ENCODE measurements around the gene L1TD1. TPM values are rescaled to one million over a fixed set of nuclear protein-coding genes. Genes with fewer than 3 reads are reported as not detected.

L1TD1 gene
- total and polyA plus RNA-seq, 2 of the 13 experiments (the other 11 are each of a cell fraction or from before 2014, with no cell fraction given) = not detected

DNA sequence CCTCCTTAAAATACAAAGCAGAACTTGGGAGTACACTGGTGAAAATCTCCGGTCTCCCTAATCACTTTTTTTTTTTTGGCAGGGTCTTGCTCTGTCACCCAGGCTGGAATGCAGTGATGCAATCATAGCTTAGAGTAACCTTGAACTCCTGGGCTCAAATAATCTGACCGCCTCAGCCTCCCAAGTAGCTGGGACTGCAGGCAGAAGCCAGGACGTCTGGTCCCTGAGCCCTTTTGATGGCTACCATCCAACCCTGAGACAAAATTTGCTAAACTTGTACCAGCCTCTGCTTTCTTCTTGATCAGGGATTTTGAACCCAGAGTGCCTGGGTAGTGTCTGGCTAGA, 4.1 kb downstream of the L1TD1 start (continued):
- TF ChIP-seq, protein P1, sequence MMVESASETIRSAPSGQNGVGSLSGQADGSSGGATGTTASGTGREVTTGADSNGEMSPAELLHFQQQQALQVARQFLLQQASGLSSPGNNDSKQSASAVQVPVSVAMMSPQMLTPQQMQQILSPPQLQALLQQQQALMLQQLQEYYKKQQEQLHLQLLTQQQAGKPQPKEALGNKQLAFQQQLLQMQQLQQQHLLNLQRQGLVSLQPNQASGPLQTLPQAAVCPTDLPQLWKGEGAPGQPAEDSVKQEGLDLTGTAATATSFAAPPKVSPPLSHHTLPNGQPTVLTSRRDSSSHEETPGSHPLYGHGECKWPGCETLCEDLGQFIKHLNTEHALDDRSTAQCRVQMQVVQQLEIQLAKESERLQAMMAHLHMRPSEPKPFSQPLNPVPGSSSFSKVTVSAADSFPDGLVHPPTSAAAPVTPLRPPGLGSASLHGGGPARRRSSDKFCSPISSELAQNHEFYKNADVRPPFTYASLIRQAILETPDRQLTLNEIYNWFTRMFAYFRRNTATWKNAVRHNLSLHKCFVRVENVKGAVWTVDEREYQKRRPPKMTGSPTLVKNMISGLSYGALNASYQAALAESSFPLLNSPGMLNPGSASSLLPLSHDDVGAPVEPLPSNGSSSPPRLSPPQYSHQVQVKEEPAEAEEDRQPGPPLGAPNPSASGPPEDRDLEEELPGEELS (CRISPR knock-in tag; IDR thresholded peaks at IDR 0.05) = peak; percentile 61
- TF ChIP-seq KLF9 (CRISPR knock-in tag; IDR thresholded peaks at IDR 0.05; ENCODE audit: low read depth) (no peak), NR2F1 (CRISPR knock-in tag; IDR thresholded peaks at IDR 0.05) (peak; percentile 29 to 56; a peak in 1 of 4 replicates), ZNF432 (CRISPR knock-in tag; IDR thresholded peaks at IDR 0.05; ENCODE audit: borderline replicate concordance) (no peak), CBX5 (CRISPR knock-in tag; IDR thresholded peaks at IDR 0.05; ENCODE audit: borderline replicate concordance) (no peak), ZNF709 (CRISPR knock-in tag; IDR thresholded peaks at IDR 0.05) (no peak), ZNF841 (CRISPR knock-in tag; IDR thresholded peaks at IDR 0.05; ENCODE audit: borderline replicate concordance) (no peak), RBM39 (IDR thresholded peaks at IDR 0.05; ENCODE audit: low read depth, low read length, poor library complexity, severe bottlenecking) (no peak), MZF1 (CRISPR knock-in tag; IDR thresholded peaks at IDR 0.05; ENCODE audit: borderline replicate concordance) (no peak), FOXJ3 (CRISPR knock-in tag; IDR thresholded peaks at IDR 0.05; ENCODE audit: borderline replicate concordance) (no peak), SPEN (CRISPR knock-in tag; IDR thresholded peaks at IDR 0.05; ENCODE audit: low read depth) (no peak), ZNF558 (CRISPR knock-in tag; IDR thresholded peaks at IDR 0.05; ENCODE audit: borderline replicate concordance) (no peak), REXO4 (CRISPR knock-in tag; IDR thresholded peaks at IDR 0.05; ENCODE audit: borderline replicate concordance) (no peak), NCOA5 (CRISPR knock-in tag; IDR thresholded peaks at IDR 0.05) (no peak), ZFP36 (IDR thresholded peaks at IDR 0.05; ENCODE audit: borderline replicate concordance, low read depth, low read length, partially characterized antibody) (no peak), ZNF788 (CRISPR knock-in tag; IDR thresholded peaks at IDR 0.05; ENCODE audit: borderline replicate concordance) (peak; percentile 32; the same call in 1 of the 2 replicates), REL (CRISPR knock-in tag; conservative IDR thresholded peaks at IDR 0.05) (no peak), XBP1 (CRISPR knock-in tag; IDR thresholded peaks at IDR 0.05) (no peak)
- TF ChIP-seq, protein P2, sequence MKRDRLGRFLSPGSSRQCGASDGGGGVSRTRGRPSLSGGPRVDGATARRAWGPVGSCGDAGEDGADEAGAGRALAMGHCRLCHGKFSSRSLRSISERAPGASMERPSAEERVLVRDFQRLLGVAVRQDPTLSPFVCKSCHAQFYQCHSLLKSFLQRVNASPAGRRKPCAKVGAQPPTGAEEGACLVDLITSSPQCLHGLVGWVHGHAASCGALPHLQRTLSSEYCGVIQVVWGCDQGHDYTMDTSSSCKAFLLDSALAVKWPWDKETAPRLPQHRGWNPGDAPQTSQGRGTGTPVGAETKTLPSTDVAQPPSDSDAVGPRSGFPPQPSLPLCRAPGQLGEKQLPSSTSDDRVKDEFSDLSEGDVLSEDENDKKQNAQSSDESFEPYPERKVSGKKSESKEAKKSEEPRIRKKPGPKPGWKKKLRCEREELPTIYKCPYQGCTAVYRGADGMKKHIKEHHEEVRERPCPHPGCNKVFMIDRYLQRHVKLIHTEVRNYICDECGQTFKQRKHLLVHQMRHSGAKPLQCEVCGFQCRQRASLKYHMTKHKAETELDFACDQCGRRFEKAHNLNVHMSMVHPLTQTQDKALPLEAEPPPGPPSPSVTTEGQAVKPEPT (CRISPR knock-in tag; IDR thresholded peaks at IDR 0.05; ENCODE audit: low read depth) = no peak
- TF ChIP-seq, protein P3, sequence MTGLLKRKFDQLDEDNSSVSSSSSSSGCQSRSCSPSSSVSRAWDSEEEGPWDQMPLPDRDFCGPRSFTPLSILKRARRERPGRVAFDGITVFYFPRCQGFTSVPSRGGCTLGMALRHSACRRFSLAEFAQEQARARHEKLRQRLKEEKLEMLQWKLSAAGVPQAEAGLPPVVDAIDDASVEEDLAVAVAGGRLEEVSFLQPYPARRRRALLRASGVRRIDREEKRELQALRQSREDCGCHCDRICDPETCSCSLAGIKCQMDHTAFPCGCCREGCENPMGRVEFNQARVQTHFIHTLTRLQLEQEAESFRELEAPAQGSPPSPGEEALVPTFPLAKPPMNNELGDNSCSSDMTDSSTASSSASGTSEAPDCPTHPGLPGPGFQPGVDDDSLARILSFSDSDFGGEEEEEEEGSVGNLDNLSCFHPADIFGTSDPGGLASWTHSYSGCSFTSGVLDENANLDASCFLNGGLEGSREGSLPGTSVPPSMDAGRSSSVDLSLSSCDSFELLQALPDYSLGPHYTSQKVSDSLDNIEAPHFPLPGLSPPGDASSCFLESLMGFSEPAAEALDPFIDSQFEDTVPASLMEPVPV (CRISPR knock-in tag; IDR thresholded peaks at IDR 0.05) = no peak
- TF ChIP-seq, protein P4, sequence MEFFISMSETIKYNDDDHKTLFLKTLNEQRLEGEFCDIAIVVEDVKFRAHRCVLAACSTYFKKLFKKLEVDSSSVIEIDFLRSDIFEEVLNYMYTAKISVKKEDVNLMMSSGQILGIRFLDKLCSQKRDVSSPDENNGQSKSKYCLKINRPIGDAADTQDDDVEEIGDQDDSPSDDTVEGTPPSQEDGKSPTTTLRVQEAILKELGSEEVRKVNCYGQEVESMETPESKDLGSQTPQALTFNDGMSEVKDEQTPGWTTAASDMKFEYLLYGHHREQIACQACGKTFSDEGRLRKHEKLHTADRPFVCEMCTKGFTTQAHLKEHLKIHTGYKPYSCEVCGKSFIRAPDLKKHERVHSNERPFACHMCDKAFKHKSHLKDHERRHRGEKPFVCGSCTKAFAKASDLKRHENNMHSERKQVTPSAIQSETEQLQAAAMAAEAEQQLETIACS (CRISPR knock-in tag; IDR thresholded peaks at IDR 0.05) = no peak
